Immature natural killer cell (primary cell): ENCODE data around the gene MARK3. TPM values are rescaled to one million over a fixed set of nuclear protein-coding genes. Genes with fewer than 3 reads are reported as not detected.

Source experiments
- DNase-seq, 3 donors: peaks; one replicate each; pipeline ENCODE4 v3.0.0; 2022; ENCODE audit warnings: mixed read lengths in 1 of 3
- H3K27ac Mint-ChIP-seq, 6 donors: one replicate each; pipeline ENCODE4 v1.8.0; 2020; ENCODE audit warnings: mixed read lengths in 6 of 6, mild to moderate bottlenecking in 5 of 6, inconsistent platforms in 4 of 6, moderate library complexity in 3 of 6
- H3K27me3 Mint-ChIP-seq, 3 donors: one replicate each; pipeline ENCODE4 v1.8.0; 2020 to 2021; ENCODE audit warnings: low read depth in 3 of 3, mild to moderate bottlenecking in 3 of 3, mixed read lengths in 3 of 3, moderate library complexity in 3 of 3, inconsistent platforms in 1 of 3
- H3K36me3 Mint-ChIP-seq, 3 donors: one replicate each; pipeline ENCODE4 v1.8.0; 2020; ENCODE audit warnings: mixed read lengths in 3 of 3, inconsistent platforms in 2 of 3, mild to moderate bottlenecking in 2 of 3
- H3K4me1 Mint-ChIP-seq, 2 donors: one replicate each; pipeline ENCODE4 v1.8.0; 2020; ENCODE audit warnings: inconsistent platforms in 2 of 2, mild to moderate bottlenecking in 2 of 2, mixed read lengths in 2 of 2, moderate library complexity in 1 of 2
- H3K4me3 Mint-ChIP-seq, 5 donors: one replicate each; pipeline ENCODE4 v1.8.0; 2020; ENCODE audit warnings: mild to moderate bottlenecking in 5 of 5, mixed read lengths in 5 of 5, inconsistent platforms in 3 of 5, moderate library complexity in 3 of 5
- H3K9me3 Mint-ChIP-seq, 6 donors: one replicate each; pipeline ENCODE4 v1.8.0; 2020; ENCODE audit warnings: mild to moderate bottlenecking in 6 of 6, mixed read lengths in 6 of 6, inconsistent platforms in 4 of 6, moderate library complexity in 3 of 6
- polyA plus RNA-seq, 3 donors: library from polyadenylated mRNA; unstranded; fragments of 300-500 nt; fragmentation: Illumina TruSeq; gene quantifications; one replicate each; pipeline ENCODE4 v1.2.3, GENCODE V29; 2021

MARK3 gene
- polyA plus RNA-seq, 3 donors from 2014 or later = 23.4 to 44.1 (median 25.7) TPM

GRCh38 chr14:103545219-103545914 lies 160.2 kb downstream of the MARK3 start:
- no peaks in the 10 kb centered on the region for H3K9me3 Mint-ChIP-seq

DNA sequence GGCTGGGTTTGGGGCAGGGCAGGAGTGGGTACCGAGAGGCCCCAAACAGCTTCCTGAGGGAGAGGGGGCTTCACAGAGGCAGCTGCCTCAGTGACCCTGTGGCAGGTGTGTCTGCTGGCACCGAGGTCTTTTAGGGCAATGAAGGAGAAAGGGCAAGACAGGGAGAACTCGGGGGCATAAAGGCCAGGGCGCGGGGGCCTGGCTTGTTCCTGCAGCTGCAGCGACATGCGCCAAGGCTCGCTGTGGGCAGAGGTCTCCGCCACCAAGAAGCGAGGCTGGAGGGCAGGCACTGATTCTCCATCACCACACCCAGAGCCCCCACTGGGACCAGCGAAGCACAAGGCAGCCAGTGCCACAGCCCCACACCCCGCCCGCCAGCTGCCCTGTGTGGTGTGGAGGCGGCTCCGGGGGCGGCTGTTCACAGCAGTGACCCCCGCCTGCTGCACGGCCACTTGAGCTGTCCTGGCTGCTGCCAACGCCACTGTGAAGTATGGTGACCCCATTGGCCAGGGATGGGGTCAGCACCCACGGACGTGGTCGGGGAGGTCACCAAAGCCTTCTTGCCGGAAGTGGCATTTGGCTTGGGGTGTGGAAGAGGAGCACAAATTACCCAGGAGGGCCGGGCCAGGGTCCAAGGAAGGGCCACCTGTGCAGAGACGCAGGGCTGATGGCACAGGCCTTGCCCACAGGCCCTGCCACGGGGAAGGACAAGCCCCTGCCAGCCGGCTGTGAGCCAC lies 160.9 kb downstream of the MARK3 start:
- H3K9me3 Mint-ChIP-seq = no peaks in the 10 kb centered on the region
- no peak overlapping the region for H3K4me3 Mint-ChIP-seq
- H3K4me1 Mint-ChIP-seq = peaks cover 0 to 2% of the 10 kb centered on the region in 2 donors
- H3K27ac Mint-ChIP-seq = no peak overlapping the region
- DNase-seq = no peak
- H3K27me3 Mint-ChIP-seq = peaks cover 0 to 2% (median 1%) of the 10 kb centered on the region in 3 donors
- no peaks in the 10 kb centered on the region for H3K36me3 Mint-ChIP-seq

More at GRCh38 chr14:103545219-103545914, 160.2 kb downstream of the MARK3 start:
- no peak for DNase-seq
- H3K4me1 Mint-ChIP-seq = peaks cover 0 to 2% of the 10 kb centered on the region in 2 donors
- no peak overlapping the region for H3K4me3 Mint-ChIP-seq
- H3K27ac Mint-ChIP-seq = no peak overlapping the region
- peaks cover 0 to 2% (median 1%) of the 10 kb centered on the region in 3 donors for H3K27me3 Mint-ChIP-seq
- H3K36me3 Mint-ChIP-seq = no peaks in the 10 kb centered on the region

GRCh38 chr14:103546652-103547454 lies 161.6 kb downstream of the MARK3 start:
- Mint-ChIP-seq H3K27ac (no peak overlapping the region), H3K4me1 (peaks cover 0 to 5% of the 10 kb centered on the region in 2 donors), H3K4me3 (no peak overlapping the region), H3K36me3 (no peaks in the 10 kb centered on the region), H3K27me3 (peaks cover 0 to 2% (median 1%) of the 10 kb centered on the region in 3 donors), H3K9me3 (no peaks in the 10 kb centered on the region)
- DNase-seq = peak; percentile 68 to 71 (median 70)

DNA sequence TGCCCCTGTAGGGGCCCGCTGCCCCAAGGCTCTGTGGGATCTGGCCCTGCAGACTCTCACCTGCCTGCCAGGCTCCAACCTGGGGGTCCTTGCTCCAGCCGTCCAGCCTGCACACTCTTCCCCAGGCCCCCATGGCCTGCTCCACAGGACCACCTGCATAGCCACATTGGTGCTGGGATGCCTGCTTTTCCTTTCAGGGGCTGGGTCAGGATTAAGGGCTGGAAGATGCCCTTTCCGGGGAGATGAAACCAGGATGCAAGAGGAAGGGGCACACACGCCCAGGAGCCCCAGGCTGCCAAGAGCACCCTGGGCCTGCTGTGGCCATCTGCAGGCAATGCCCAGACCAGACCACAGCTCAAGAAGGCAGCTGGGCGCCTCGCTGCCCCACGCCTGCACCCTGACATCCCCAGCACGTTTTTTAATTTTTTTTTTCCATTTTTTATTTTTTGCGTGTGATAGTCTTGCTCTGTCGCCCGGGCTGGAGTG lies 162.3 kb downstream of the MARK3 start:
- H3K36me3 Mint-ChIP-seq = no peaks in the 10 kb centered on the region
- H3K27ac Mint-ChIP-seq = no peak overlapping the region
- peaks cover 0 to 5% of the 10 kb centered on the region in 2 donors for H3K4me1 Mint-ChIP-seq
- DNase-seq = no peak
- H3K9me3 Mint-ChIP-seq = no peaks in the 10 kb centered on the region
- H3K4me3 Mint-ChIP-seq = no peak overlapping the region
- H3K27me3 Mint-ChIP-seq = peaks cover 0 to 2% (median 1%) of the 10 kb centered on the region in 3 donors

- no peak overlapping the region for H3K27ac Mint-ChIP-seq
- H3K9me3 Mint-ChIP-seq = no peaks in the 10 kb centered on the region
- peaks cover 0 to 2% (median 1%) of the 10 kb centered on the region in 3 donors for H3K27me3 Mint-ChIP-seq
- H3K36me3 Mint-ChIP-seq = no peaks in the 10 kb centered on the region
- H3K4me3 Mint-ChIP-seq = no peak overlapping the region
- H3K4me1 Mint-ChIP-seq = peaks cover 0 to 5% of the 10 kb centered on the region in 2 donors
- no peak for DNase-seq
Observed at GRCh38 chr14:103547941-103548462, 162.8 kb downstream of the MARK3 start.

- Mint-ChIP-seq H3K4me1 (peaks cover 0 to 5% of the 10 kb centered on the region in 2 donors), H3K36me3 (no peaks in the 10 kb centered on the region), H3K27ac (no peak overlapping the region), H3K4me3 (no peak overlapping the region), H3K9me3 (no peaks in the 10 kb centered on the region), H3K27me3 (peaks cover 0 to 2% (median 1%) of the 10 kb centered on the region in 3 donors)
- no peak for DNase-seq
Observed at GRCh38 chr14:103548463-103549351, 163.5 kb downstream of the MARK3 start.

- no peak overlapping the region for H3K27ac Mint-ChIP-seq
- peaks cover 0 to under 1% (median 0%) of the 10 kb centered on the region in 3 donors for H3K36me3 Mint-ChIP-seq
- H3K9me3 Mint-ChIP-seq = no peaks in the 10 kb centered on the region
- DNase-seq = no peak
- H3K4me3 Mint-ChIP-seq = no peak overlapping the region
- peaks cover 0 to 2% (median 0%) of the 10 kb centered on the region in 3 donors for H3K27me3 Mint-ChIP-seq
- peaks cover under 1 to 5% of the 10 kb centered on the region in 2 donors for H3K4me1 Mint-ChIP-seq
Observed at GRCh38 chr14:103549361-103550311, 164.4 kb downstream of the MARK3 start.

DNA sequence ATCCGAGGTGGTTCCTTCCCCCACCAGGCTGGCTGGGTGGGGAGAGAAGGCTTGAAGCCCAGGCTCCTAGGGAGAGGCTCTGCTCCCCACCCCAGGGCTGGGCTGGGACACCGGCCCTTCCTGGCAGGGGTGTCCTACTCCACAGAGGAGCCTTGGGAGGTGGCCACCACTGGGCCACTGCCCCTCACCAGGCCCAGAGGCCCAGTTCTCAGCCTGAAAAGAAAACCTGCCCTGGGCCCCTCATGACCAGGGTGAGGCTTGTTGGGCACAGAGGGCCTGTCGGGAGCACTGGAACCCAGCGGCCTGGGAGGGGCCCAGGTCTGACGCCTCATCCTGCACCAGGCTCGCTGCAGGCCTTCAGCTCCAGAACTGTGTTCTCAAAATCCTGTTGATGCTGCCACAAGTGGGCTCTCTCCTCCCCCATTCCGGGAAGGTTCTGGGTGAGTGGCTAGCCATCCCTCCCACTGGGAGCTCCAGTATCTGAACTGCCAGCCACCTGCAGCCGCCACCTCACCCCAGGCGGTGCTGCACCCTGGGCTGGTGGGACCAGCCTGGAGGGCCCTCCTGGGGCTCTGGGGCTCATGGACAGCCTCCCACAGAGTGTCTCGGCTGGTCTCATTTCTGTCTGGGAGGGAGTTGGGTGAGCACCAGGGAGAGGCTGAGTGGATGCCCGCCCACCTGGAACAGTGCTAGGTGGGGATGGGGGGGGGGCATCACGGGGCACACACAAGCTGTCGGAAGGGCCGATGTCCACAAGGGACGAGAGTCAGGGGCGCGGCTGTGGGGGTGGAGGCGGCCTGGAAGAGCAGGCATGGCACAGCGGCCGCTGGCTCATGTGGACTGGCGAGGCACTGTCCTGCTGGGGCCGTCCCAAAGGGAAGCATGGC lies 165.5 kb downstream of the MARK3 start:
- DNase-seq = no peak
- no peak overlapping the region for H3K4me3 Mint-ChIP-seq
- H3K27ac Mint-ChIP-seq = no peak overlapping the region
- H3K27me3 Mint-ChIP-seq = peaks cover 0 to 2% (median 0%) of the 10 kb centered on the region in 3 donors
- peaks cover 0 to 5% (median 0%) of the 10 kb centered on the region in 3 donors for H3K36me3 Mint-ChIP-seq
- peaks cover 9 to 11% of the 10 kb centered on the region in 2 donors for H3K4me1 Mint-ChIP-seq
- no peaks in the 10 kb centered on the region for H3K9me3 Mint-ChIP-seq

DNA sequence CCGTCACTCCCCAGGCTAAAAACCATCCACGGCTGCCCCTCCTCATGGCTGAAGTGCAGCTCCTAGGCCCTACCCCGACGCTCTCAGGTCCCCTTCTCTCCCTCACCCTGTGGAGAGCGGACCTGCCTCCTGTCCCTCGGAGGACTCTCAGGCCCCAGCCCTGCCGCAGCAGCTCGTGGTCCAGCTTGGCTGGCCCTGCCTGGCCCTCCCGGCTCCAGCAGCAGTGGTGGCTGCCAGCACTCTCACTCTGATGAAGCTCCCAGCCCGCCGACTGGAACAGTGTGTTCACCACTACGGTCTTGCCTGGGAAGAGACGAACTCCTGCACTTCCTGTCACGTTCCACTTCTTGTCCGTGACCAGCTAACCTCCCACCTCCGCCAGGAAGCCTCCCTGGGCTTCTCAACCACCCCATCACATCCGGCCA lies 166.1 kb downstream of the MARK3 start:
- no peak overlapping the region for H3K4me3 Mint-ChIP-seq
- no peak for DNase-seq
- H3K36me3 Mint-ChIP-seq = peaks cover 0 to 5% (median 0%) of the 10 kb centered on the region in 3 donors
- no peaks in the 10 kb centered on the region for H3K9me3 Mint-ChIP-seq
- peaks cover 9 to 13% of the 10 kb centered on the region in 2 donors for H3K4me1 Mint-ChIP-seq
- peak overlapping the region in 1 of 6 donors; percentile 11 for H3K27ac Mint-ChIP-seq
- H3K27me3 Mint-ChIP-seq = peaks cover 0 to 2% (median 0%) of the 10 kb centered on the region in 3 donors

- Mint-ChIP-seq H3K4me1 (peaks cover 11 to 22% of the 10 kb centered on the region in 2 donors), H3K9me3 (no peaks in the 10 kb centered on the region), H3K36me3 (peaks cover 0 to 5% (median 0%) of the 10 kb centered on the region in 3 donors), H3K4me3 (no peak overlapping the region), H3K27ac (peak overlapping the region in 1 of 6 donors; percentile 50), H3K27me3 (peaks cover 0 to 2% (median 0%) of the 10 kb centered on the region in 3 donors)
- DNase-seq = no peak
Observed at GRCh38 chr14:103552011-103552845, 167.0 kb downstream of the MARK3 start.
